GM12878 (cell line): Measurements from ENCODE around the gene PDSS1. TPM values are rescaled to one million over a fixed set of nuclear protein-coding genes. Genes with fewer than 3 reads are reported as not detected.

ENCODE experiments used
- ATAC-seq: fragments of 200-7000 bp; cut with Tn5 transposase; 3 replicates; pipeline ENCODE4 v1.9.1; 2020; ENCODE audit warnings: mild to moderate bottlenecking, moderate library complexity
- BruUV-seq: library from RNA; stranded (reverse); fragments of 400-500 nt; replicated peaks from 2 replicates; lab custom pipeline; 2021; lab: Mats Ljungman, UMichigan
- CTCF ChIA-PET: fragments of 300-600 bp; sonication (Branson Sonifier 250); formaldehyde crosslinking; extraction: SDS; loops from one replicate; lab custom pipeline; 2021; ENCODE audit warnings: inconsistent platforms; lab: Yijun Ruan, JAX
- POLR2A ChIA-PET: fragments of 350-600 bp; formaldehyde crosslinking; extraction: SDS; loops from one replicate; lab custom pipeline; 2021; ENCODE audit warnings: inconsistent platforms; lab: Charles Lee
- RAD21 ChIA-PET: fragments of 300-600 bp; sonication (Branson Sonifier 250); formaldehyde crosslinking; loops from one replicate; lab custom pipeline; 2023; ENCODE audit warnings: antibody characterized with exemption; ENCODE audit not compliant: unreplicated experiment; lab: Charles Lee
- SMC1A ChIA-PET: fragments of 300-600 bp; sonication (Branson Sonifier 250); formaldehyde crosslinking; loops from one replicate; lab custom pipeline; 2023; ENCODE audit not compliant: unreplicated experiment, uncharacterized antibody; lab: Charles Lee
- DNase-seq: peaks from one replicate; pipeline ENCODE4 v3.0.0-alpha.2; 2011; ENCODE audit warnings: low read depth, low spot score
- FAIRE-seq: peaks from 3 replicates; lab custom pipeline; 2011; peaks lifted over from hg19 to GRCh38; lab: Jason Lieb, UNC
- H2AFZ ChIP-seq: 2 replicates; pipeline ENCODE4 v1.6.0; 2011; ENCODE audit warnings: low read depth, low read length, control low read depth; ENCODE audit not compliant: control insufficient read depth
- H3K27ac ChIP-seq: 2 replicates; pipeline ENCODE4 v1.5.1; 2011; ENCODE audit warnings: control low read depth; ENCODE audit not compliant: control insufficient read depth, insufficient read depth
- H3K27me3 ChIP-seq, 2 experiments: replicated peaks in 1 of 2; 2 replicates each; pipeline versions ENCODE4 v1.6.0 to v1.6.1; 2011; ENCODE audit warnings: low read length in 1 of 2; ENCODE audit not compliant: control insufficient read depth in 2 of 2, insufficient read depth in 2 of 2
- H3K36me3 ChIP-seq, 2 experiments: 2 replicates each; pipeline ENCODE4 v1.5.1; 2011; ENCODE audit warnings: low read length in 1 of 2; ENCODE audit not compliant: control insufficient read depth in 2 of 2, insufficient read depth in 2 of 2
- H3K4me1 ChIP-seq: 2 replicates; pipeline ENCODE4 v1.6.1; 2011; ENCODE audit warnings: mild to moderate bottlenecking, low read length, moderate library complexity, mixed read lengths; ENCODE audit not compliant: control insufficient read depth, insufficient read depth
- H3K4me2 ChIP-seq: 2 replicates; pipeline ENCODE4 v1.6.0; 2011; ENCODE audit warnings: control low read depth; ENCODE audit not compliant: control insufficient read depth, insufficient read depth
- H3K4me3 ChIP-seq: fragments of 200-600 bp; sonication (generic); 2 replicates; pipeline ENCODE4 v1.5.1; 2016
- H3K79me2 ChIP-seq: 2 replicates; pipeline ENCODE4 v1.6.0; 2011; ENCODE audit warnings: low read length; ENCODE audit not compliant: control insufficient read depth, insufficient read depth
- H3K9ac ChIP-seq: 2 replicates; pipeline ENCODE4 v1.8.0; 2011; ENCODE audit warnings: low read length, control low read depth, mixed read lengths; ENCODE audit not compliant: control insufficient read depth, insufficient read depth
- H3K9me3 ChIP-seq: replicated peaks from 3 replicates; pipeline ENCODE4 v1.5.1; 2011; ENCODE audit warnings: mild to moderate bottlenecking, low read length; ENCODE audit not compliant: control insufficient read depth, insufficient read depth
- H4K20me1 ChIP-seq: 2 replicates; pipeline ENCODE4 v1.6.0; 2011; ENCODE audit not compliant: control insufficient read depth, insufficient read depth
- BACH1 ChIP-seq: fragments of 450-650 bp; IDR thresholded peaks from 2 replicates; pipeline ENCODE4 v1.6.1; 2017; ENCODE audit warnings: mild to moderate bottlenecking, borderline replicate concordance
- BHLHE40 ChIP-seq, 2 experiments: fragments of 450-650 bp in 1 of 2; IDR thresholded peaks; 2 replicates each; pipeline ENCODE4 v1.6.1; 2011 to 2017; ENCODE audit warnings: low read depth in 2 of 2, borderline replicate concordance in 1 of 2, improper control_type of control experiment in 1 of 2, low read length in 1 of 2, mild to moderate bottlenecking in 1 of 2
- HDAC6 ChIP-seq: fragments of 200-600 bp; sonication (generic); IDR thresholded peaks from one replicate; pipeline ENCODE4 v1.8.0; 2017; ENCODE audit warnings: antibody characterized with exemption; ENCODE audit not compliant: unreplicated experiment
- MLLT1 ChIP-seq: fragments of 450-650 bp; IDR thresholded peaks from 2 replicates; pipeline ENCODE4 v1.6.1; 2016; ENCODE audit warnings: mild to moderate bottlenecking
- MXI1 ChIP-seq: fragments of 150-350 bp; IDR thresholded peaks from 2 replicates; pipeline ENCODE4 v1.6.1; 2011; ENCODE audit warnings: low read depth, mild to moderate bottlenecking, inconsistent platforms, low read length, improper control_type of control experiment
- POLR2AphosphoS2 ChIP-seq: IDR thresholded peaks from 2 replicates; pipeline ENCODE4 v1.6.1; 2011; ENCODE audit warnings: low read depth, mild to moderate bottlenecking, low read length, improper control_type of control experiment, moderate library complexity
- WGBS: methylation state at CpG from one replicate; pipeline ENCODE4 v1.1.6; 2016; ENCODE audit warnings: low lambda C conversion rate; ENCODE audit not compliant: insufficient replicate concordance, insufficient coverage; ENCODE audit errors: missing lambda C conversion rate; 5-methylcytosine and 5-hydroxymethylcytosine counted together
- in situ Hi-C: fragments of 300-500 bp; cut with MboI; formaldehyde crosslinking; loops from 9 replicates; pipeline ENCODE4 v1.14.3; 2018; ENCODE audit warnings: mixed read lengths
- intact Hi-C: fragments of 100-400 bp; cut with micrococcal nuclease; formaldehyde crosslinking; loops from one replicate; pipeline ENCODE4 v1.14.2; 2022; ENCODE audit not compliant: unreplicated experiment
- polyA plus RNA-seq, 11 experiments: library from polyadenylated mRNA; depleted of rRNA in 4 of 11; unstranded in 6 of 11; stranded (reverse) in 5 of 11; fragments of >200 nt; fragmentation: Nextera tagmentation in 4 of 11; fragmentation: Illumina TruSeq in 1 of 11; extraction: Ambion mirVana in 4 of 11; extraction: Trizol in 1 of 11; gene quantifications; 1 replicate in 1 of 11; 2 replicates in 10 of 11; pipeline versions ENCODE4 v1.2.1 to v1.2.3, GENCODE V29; 2011 to 2016; ENCODE audit warnings: inconsistent platforms in 2 of 11, missing spikeins in 2 of 11, low read depth in 1 of 11
- total RNA-seq, 4 experiments: library from RNA; depleted of rRNA in 3 of 4; stranded (reverse); fragments of >200 nt in 3 of 4; fragmentation: Illumina TruSeq in 1 of 4; extraction: Trizol in 1 of 4; gene quantifications; 2 replicates each; pipeline versions ENCODE4 v1.2.1 to v1.2.3, GENCODE V29; 2013 to 2021
- TF ChIP-seq, protein P1 (sequence below), 3 experiments: IDR thresholded peaks in 2 of 3; conservative IDR thresholded peaks in 1 of 3; 2 replicates each; pipeline ENCODE4 v1.5.1; 2011; ENCODE audit warnings: low read depth in 3 of 3, low read length in 3 of 3, mild to moderate bottlenecking in 3 of 3, control low read depth in 2 of 3, moderate library complexity in 2 of 3, inconsistent platforms in 1 of 3, mixed read lengths in 1 of 3; ENCODE audit not compliant: control insufficient read depth in 2 of 3, insufficient read depth in 1 of 3; ENCODE audit errors: extremely low read depth in 1 of 3
- TF ChIP-seq, protein P2 (sequence below): fragments of 450-650 bp; conservative IDR thresholded peaks from 2 replicates; pipeline ENCODE4 v1.6.1; 2017; ENCODE audit warnings: mild to moderate bottlenecking, moderate library complexity

PDSS1 gene
- total and polyA plus RNA-seq, 10 of the 15 experiments (the other 5 are each of a cell fraction or from before 2014, with no cell fraction given), result 12.2 to 48.2 (median 35.9) TPM

- TF ChIP-seq HDAC6, result no peak
Measured at GRCh38 chr10:26698909-26699308, 1.4 kb downstream of the PDSS1 start (continued).

DNA sequence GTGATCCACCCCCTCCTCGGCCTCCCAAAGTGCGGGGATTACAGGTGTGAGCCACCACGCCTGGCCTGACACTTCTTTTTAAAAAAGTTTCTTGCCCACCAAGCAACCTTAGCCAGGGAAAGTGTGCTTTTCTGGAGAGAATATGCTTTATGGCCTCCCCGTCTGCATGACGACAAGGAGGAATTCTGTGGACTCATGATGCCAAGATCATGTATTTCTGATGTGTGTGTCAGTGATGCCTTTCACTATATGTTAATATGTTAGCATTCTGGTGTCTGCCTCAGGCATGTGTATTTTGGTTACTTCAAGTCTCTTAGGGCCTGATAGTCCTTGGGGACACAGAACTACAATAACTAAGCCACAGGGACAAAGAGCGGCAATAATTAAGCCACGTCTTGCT, 2.1 kb downstream of the PDSS1 start:
- no peak overlapping the region for H3K9ac ChIP-seq
- SMC1A ChIA-PET, result no interaction called here
- intact Hi-C loops, result no loop called here
- in situ Hi-C loops, result loop anchor here (10.0 kb wide), 1 partner anchor 365 kb away; no protein-coding TSS in a partner anchor
- no peaks in the 10 kb centered on the region for H4K20me1 ChIP-seq
- no TSS peak for BruUV-seq
- peaks cover 54% of the 10 kb centered on the region for H3K79me2 ChIP-seq
- CTCF ChIA-PET, result interaction anchor here (0.7 to 1.1 kb wide), 2 partner anchors 29 to 162 kb away, joined by 3 to 4 read pairs; no protein-coding TSS in a partner anchor
- POLR2A ChIA-PET, result no interaction called here
- no peak overlapping the region for H3K27ac ChIP-seq
- H3K4me2 ChIP-seq, result peak overlapping the region; percentile 63
- 89% methylated on average over 7 of the region's 7 CpGs for WGBS
- no peak for FAIRE-seq
- RAD21 ChIA-PET, result no interaction called here
- no peak overlapping the region for H2AFZ ChIP-seq
- TF ChIP-seq, protein P1, sequence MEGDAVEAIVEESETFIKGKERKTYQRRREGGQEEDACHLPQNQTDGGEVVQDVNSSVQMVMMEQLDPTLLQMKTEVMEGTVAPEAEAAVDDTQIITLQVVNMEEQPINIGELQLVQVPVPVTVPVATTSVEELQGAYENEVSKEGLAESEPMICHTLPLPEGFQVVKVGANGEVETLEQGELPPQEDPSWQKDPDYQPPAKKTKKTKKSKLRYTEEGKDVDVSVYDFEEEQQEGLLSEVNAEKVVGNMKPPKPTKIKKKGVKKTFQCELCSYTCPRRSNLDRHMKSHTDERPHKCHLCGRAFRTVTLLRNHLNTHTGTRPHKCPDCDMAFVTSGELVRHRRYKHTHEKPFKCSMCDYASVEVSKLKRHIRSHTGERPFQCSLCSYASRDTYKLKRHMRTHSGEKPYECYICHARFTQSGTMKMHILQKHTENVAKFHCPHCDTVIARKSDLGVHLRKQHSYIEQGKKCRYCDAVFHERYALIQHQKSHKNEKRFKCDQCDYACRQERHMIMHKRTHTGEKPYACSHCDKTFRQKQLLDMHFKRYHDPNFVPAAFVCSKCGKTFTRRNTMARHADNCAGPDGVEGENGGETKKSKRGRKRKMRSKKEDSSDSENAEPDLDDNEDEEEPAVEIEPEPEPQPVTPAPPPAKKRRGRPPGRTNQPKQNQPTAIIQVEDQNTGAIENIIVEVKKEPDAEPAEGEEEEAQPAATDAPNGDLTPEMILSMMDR (IDR thresholded peaks at IDR 0.05 in 2 of 3, conservative IDR thresholded peaks at IDR 0.05 in 1 of 3; ENCODE audit: control insufficient read depth in 2 of 3, extremely low read depth in 1 of 3, insufficient read depth in 1 of 3, low read depth in 3 of 3, low read length in 3 of 3), result no peak
- no peak for TF ChIP-seq MLLT1
- TF ChIP-seq, protein P2, sequence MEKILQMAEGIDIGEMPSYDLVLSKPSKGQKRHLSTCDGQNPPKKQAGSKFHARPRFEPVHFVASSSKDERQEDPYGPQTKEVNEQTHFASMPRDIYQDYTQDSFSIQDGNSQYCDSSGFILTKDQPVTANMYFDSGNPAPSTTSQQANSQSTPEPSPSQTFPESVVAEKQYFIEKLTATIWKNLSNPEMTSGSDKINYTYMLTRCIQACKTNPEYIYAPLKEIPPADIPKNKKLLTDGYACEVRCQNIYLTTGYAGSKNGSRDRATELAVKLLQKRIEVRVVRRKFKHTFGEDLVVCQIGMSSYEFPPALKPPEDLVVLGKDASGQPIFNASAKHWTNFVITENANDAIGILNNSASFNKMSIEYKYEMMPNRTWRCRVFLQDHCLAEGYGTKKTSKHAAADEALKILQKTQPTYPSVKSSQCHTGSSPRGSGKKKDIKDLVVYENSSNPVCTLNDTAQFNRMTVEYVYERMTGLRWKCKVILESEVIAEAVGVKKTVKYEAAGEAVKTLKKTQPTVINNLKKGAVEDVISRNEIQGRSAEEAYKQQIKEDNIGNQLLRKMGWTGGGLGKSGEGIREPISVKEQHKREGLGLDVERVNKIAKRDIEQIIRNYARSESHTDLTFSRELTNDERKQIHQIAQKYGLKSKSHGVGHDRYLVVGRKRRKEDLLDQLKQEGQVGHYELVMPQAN, result no peak
- TF ChIP-seq POLR2AphosphoS2, result no peak
- no peak for TF ChIP-seq MXI1
- no peak for TF ChIP-seq BACH1
- no peak for TF ChIP-seq BHLHE40 (IDR thresholded peaks at IDR 0.05; ENCODE audit: borderline replicate concordance in 1 of 2, low read depth in 2 of 2, low read length in 1 of 2)
- H3K9me3 ChIP-seq, result no peaks in the 10 kb centered on the region; the same call in 1 of the 3 replicates
- no peaks in the 10 kb centered on the region for H3K27me3 ChIP-seq
- H3K36me3 ChIP-seq, result no peaks in the 10 kb centered on the region
- no peaks in the 10 kb centered on the region for H3K4me1 ChIP-seq
- no peak for ATAC-seq
- DNase-seq, result no peak
- no peak overlapping the region for H3K4me3 ChIP-seq
